HG02623 (cell line): ENCODE results near the gene SULF2.

ENCODE experiments used
- ATAC-seq: cut with Tn5 transposase; IDR thresholded peaks from one replicate; pipeline ENCODE4 v1.9.1; 2021; ENCODE audit warnings: moderate library complexity; ENCODE audit not compliant: unreplicated experiment

The SULF2 gene

GRCh38 chr20:47717421-47717820, 67.9 kb downstream of the SULF2 start:
- no peak for ATAC-seq

- ATAC-seq, result no peak
Measured at GRCh38 chr20:47713878-47714450, 71.3 kb downstream of the SULF2 start.

GRCh38 chr20:47713163-47713562, 72.1 kb downstream of the SULF2 start:
- no peak for ATAC-seq

GRCh38 chr20:47711046-47711752, 74.1 kb downstream of the SULF2 start:
- no peak for ATAC-seq

- no peak for ATAC-seq
Measured at GRCh38 chr20:47710665-47711045, 74.6 kb downstream of the SULF2 start.

- no peak for ATAC-seq
Measured at GRCh38 chr20:47708953-47709833, 76.1 kb downstream of the SULF2 start.

- no peak for ATAC-seq
Measured at GRCh38 chr20:47708140-47708807, 77.0 kb downstream of the SULF2 start.

- ATAC-seq, result no peak
Measured at GRCh38 chr20:47706345-47706744, 78.9 kb downstream of the SULF2 start.

- ATAC-seq, result no peak
Measured at GRCh38 chr20:47705497-47705856, 79.8 kb downstream of the SULF2 start.

- no peak for ATAC-seq
Measured at GRCh38 chr20:47704746-47705496, 80.4 kb downstream of the SULF2 start.

GRCh38 chr20:47703748-47704147, 81.5 kb downstream of the SULF2 start:
- no peak for ATAC-seq

GRCh38 chr20:47701612-47702011, 83.7 kb downstream of the SULF2 start:
- ATAC-seq, result no peak

GRCh38 chr20:47700327-47700726, 85.0 kb downstream of the SULF2 start:
- no peak for ATAC-seq

- ATAC-seq, result no peak
Measured at GRCh38 chr20:47699818-47700217, 85.5 kb downstream of the SULF2 start.

GRCh38 chr20:47698142-47698541, 87.1 kb downstream of the SULF2 start:
- ATAC-seq, result no peak

- ATAC-seq, result no peak
Measured at GRCh38 chr20:47696856-47697255, 88.4 kb downstream of the SULF2 start.

- ATAC-seq, result no peak
Measured at GRCh38 chr20:47694021-47694818, 91.1 kb downstream of the SULF2 start.

GRCh38 chr20:47691625-47692024, 93.7 kb downstream of the SULF2 start:
- ATAC-seq, result no peak

- no peak for ATAC-seq
Measured at GRCh38 chr20:47689731-47690130, 95.5 kb downstream of the SULF2 start.
